K562 (cell line): ENCODE measurements around the gene TOMM6. TPM values are rescaled to one million over a fixed set of nuclear protein-coding genes. Genes with fewer than 3 reads are reported as not detected.

Source experiments
- ATAC-seq: fragments of 200-7000 bp; cut with Tn5 transposase; 3 replicates; pipeline ENCODE4 v1.9.1; 2020; ENCODE audit warnings: moderate library complexity
- BruUV-seq: library from RNA; stranded (reverse); fragments of 400-500 nt; replicated peaks from 2 replicates; lab custom pipeline; 2021; lab: Mats Ljungman, UMichigan
- CTCF ChIA-PET: fragments of 300-600 bp; formaldehyde crosslinking; extraction: SDS; loops from one replicate; lab custom pipeline; 2021; ENCODE audit warnings: low intra/inter-chr PET ratio; lab: Yijun Ruan, JAX
- POLR2A ChIA-PET: fragments of 300-600, 350-650 bp; sonication (Branson Sonifier 250); formaldehyde crosslinking; extraction: SDS; loops from one replicate; lab custom pipeline; 2021; ENCODE audit warnings: antibody characterized with exemption, inconsistent platforms; lab: Yijun Ruan, JAX
- DNase-seq, 4 experiments: peaks; one replicate each; pipeline versions ENCODE4 v3.0.0 to v3.0.0-alpha.2; 2011 to 2018; ENCODE audit warnings: low spot score in 3 of 4, mixed read lengths in 3 of 4; ENCODE audit errors: extremely low read depth in 1 of 4
- FAIRE-seq: peaks from 2 replicates; lab custom pipeline; 2011; peaks lifted over from hg19 to GRCh38; lab: Jason Lieb, UNC
- H2AFZ ChIP-seq: 2 replicates; pipeline ENCODE4 v1.6.0; 2011; ENCODE audit warnings: low read depth, low read length, control low read depth, inconsistent platforms
- H3K27ac ChIP-seq: fragments of 200-600 bp; 3 replicates; pipeline ENCODE4 v1.8.0; 2011; ENCODE audit warnings: low read depth, mild to moderate bottlenecking, control low read depth, inconsistent platforms, low read length, moderate library complexity, mixed read lengths; ENCODE audit errors: extremely low read depth
- H3K27me3 ChIP-seq, 2 experiments: fragments of 300-600 bp in 1 of 2; 2 replicates in 1 of 2; 3 replicates in 1 of 2; pipeline versions ENCODE4 v1.6.0 to v1.8.0; 2011; ENCODE audit warnings: inconsistent platforms in 2 of 2, low read length in 2 of 2, mild to moderate bottlenecking in 1 of 2, mixed read lengths in 1 of 2, moderate library complexity in 1 of 2; ENCODE audit not compliant: control insufficient read depth in 2 of 2, insufficient read depth in 2 of 2
- H3K36me3 ChIP-seq: fragments of 300-600 bp; 3 replicates; pipeline ENCODE4 v1.8.0; 2011; ENCODE audit warnings: mild to moderate bottlenecking, low read length, inconsistent platforms; ENCODE audit not compliant: control insufficient read depth, insufficient read depth
- H3K4me1 ChIP-seq, 2 experiments: fragments of 200-600 bp in 1 of 2; replicated peaks in 1 of 2; 2 replicates in 1 of 2; 3 replicates in 1 of 2; pipeline versions ENCODE4 v1.5.1 to v1.8.0; 2011; ENCODE audit warnings: inconsistent platforms in 2 of 2, low read length in 2 of 2, mild to moderate bottlenecking in 1 of 2, mixed read lengths in 1 of 2, moderate library complexity in 1 of 2; ENCODE audit not compliant: control insufficient read depth in 2 of 2, insufficient read depth in 2 of 2
- H3K4me2 ChIP-seq: 2 replicates; pipeline ENCODE4 v1.6.1; 2011; ENCODE audit warnings: low read length, control low read depth, inconsistent platforms, mixed read lengths; ENCODE audit not compliant: insufficient read depth
- H3K4me3 ChIP-seq: fragments of 200-600 bp; sonication (generic), shearing (Covaris generic); 2 replicates; pipeline ENCODE4 v1.5.1; 2016; ENCODE audit warnings: control low read depth, inconsistent platforms
- H3K79me2 ChIP-seq: fragments of 200-600 bp; 3 replicates; pipeline ENCODE4 v1.8.0; 2011; ENCODE audit warnings: low read length, inconsistent platforms; ENCODE audit not compliant: control insufficient read depth, insufficient read depth
- H3K9ac ChIP-seq, 2 experiments: 2 replicates each; pipeline versions ENCODE4 v1.6.0 to v1.6.1; 2011; ENCODE audit warnings: low read depth in 2 of 2, low read length in 2 of 2, control low read depth in 1 of 2, inconsistent platforms in 1 of 2, mild to moderate bottlenecking in 1 of 2, mixed read lengths in 1 of 2; ENCODE audit not compliant: insufficient read depth in 1 of 2
- H3K9me1 ChIP-seq: one replicate; pipeline ENCODE4 v1.6.0; 2011; ENCODE audit warnings: inconsistent platforms, mild to moderate bottlenecking, low read length, moderate library complexity; ENCODE audit not compliant: control insufficient read depth, insufficient read depth
- H3K9me3 ChIP-seq: replicated peaks from 2 replicates; pipeline ENCODE4 v1.5.1; 2011; ENCODE audit warnings: low read depth, low read length, inconsistent platforms; ENCODE audit not compliant: control insufficient read depth, insufficient read depth
- H4K20me1 ChIP-seq: replicated peaks from 2 replicates; pipeline ENCODE4 v1.6.1; 2011; ENCODE audit warnings: low read length, inconsistent platforms, mixed read lengths; ENCODE audit not compliant: control insufficient read depth, insufficient read depth
- KLF13 ChIP-seq: fragments of 450-650 bp; IDR thresholded peaks from 2 replicates; pipeline ENCODE4 v1.6.1; 2016; ENCODE audit warnings: missing genetic modification characterization, low read depth, mild to moderate bottlenecking, missing compliant biosample characterization, moderate library complexity, borderline replicate concordance
- NCOA1 ChIP-seq: fragments of 450-650 bp; IDR thresholded peaks from 2 replicates; pipeline ENCODE4 v1.6.1; 2016; ENCODE audit warnings: low read depth
- NFIX ChIP-seq: fragments of 250-450 bp; sonication (Bioruptor Pico); IDR thresholded peaks from 2 replicates; pipeline ENCODE4 v1.4.0; 2020; ENCODE audit warnings: low read depth, mild to moderate bottlenecking, moderate library complexity
- RB1 ChIP-seq: fragments of 450-650 bp; IDR thresholded peaks from 2 replicates; pipeline ENCODE4 v1.6.1; 2017; ENCODE audit warnings: low read depth, mild to moderate bottlenecking
- RBM25 ChIP-seq: fragments of 200-400 bp; formaldehyde crosslinking; IDR thresholded peaks from 2 replicates; pipeline ENCODE4 v1.6.1; 2018; ENCODE audit warnings: low read length, low read depth, moderate library complexity; ENCODE audit not compliant: severe bottlenecking
- STAT5A ChIP-seq: IDR thresholded peaks from 2 replicates; pipeline ENCODE4 v1.6.1; 2012; ENCODE audit warnings: low read length, inconsistent platforms, borderline replicate concordance
- TEAD4 ChIP-seq, 2 experiments: sonication (generic) in 1 of 2; formaldehyde crosslinking in 1 of 2; IDR thresholded peaks; 2 replicates each; pipeline versions ENCODE4 v1.6.1 to v1.8.0; 2012 to 2022; ENCODE audit warnings: borderline replicate concordance in 1 of 2, inconsistent platforms in 1 of 2, low read length in 1 of 2, mild to moderate bottlenecking in 1 of 2, missing genetic modification reagents in 1 of 2
- ZC3H11A ChIP-seq: IDR thresholded peaks from 2 replicates; pipeline ENCODE4 v1.6.1; 2012; ENCODE audit warnings: low read depth, low read length, improper control_type of control experiment
- WGBS: fragments of 100-300 bp; shearing (Covaris generic); methylation state at CpG from one replicate; pipeline ENCODE4 v1.1.6; 2016; ENCODE audit warnings: low coverage, mixed read lengths; ENCODE audit not compliant: insufficient coverage; ENCODE audit errors: missing lambda C conversion rate; 5-methylcytosine and 5-hydroxymethylcytosine counted together
- in situ Hi-C: fragments of 300-500 bp; cut with MboI; formaldehyde crosslinking; loops from 4 replicates; pipeline ENCODE4 v1.15.0; 2018; ENCODE audit warnings: inconsistent platforms, mixed read lengths
- intact Hi-C: fragments of 100-400 bp; cut with micrococcal nuclease; formaldehyde crosslinking; loops from 2 replicates; pipeline ENCODE4 v1.14.2; 2022
- polyA plus RNA-seq, 8 experiments: library from polyadenylated mRNA; depleted of rRNA in 4 of 8; stranded (reverse) in 5 of 8; unstranded in 3 of 8; fragments of >200 nt; fragmentation: Nextera tagmentation in 2 of 8; fragmentation: Illumina TruSeq in 1 of 8; extraction: Ambion mirVana in 2 of 8; extraction: Trizol in 1 of 8; gene quantifications; 2 replicates each; pipeline versions ENCODE4 v1.2.1 to v1.2.3, GENCODE V29; 2011 to 2014; ENCODE audit warnings: inconsistent platforms in 1 of 8, missing spikeins in 1 of 8
- total RNA-seq, 7 experiments: library from RNA; depleted of rRNA in 6 of 7; stranded (reverse); fragments of >200 nt in 6 of 7; fragmentation: Illumina TruSeq in 2 of 7; extraction: Trizol in 2 of 7; gene quantifications; 2 replicates each; pipeline versions ENCODE4 v1.2.1 to v1.2.3, GENCODE V29; 2011 to 2021; ENCODE audit warnings: low replicate concordance in 1 of 7
- TF ChIP-seq, protein P1 (sequence below): sonication (generic); formaldehyde crosslinking; IDR thresholded peaks from 2 replicates; pipeline ENCODE4 v1.9.0; 2022; ENCODE audit warnings: mild to moderate bottlenecking, missing genetic modification reagents

TOMM6 gene
- total and polyA plus RNA-seq, 9 of the 15 experiments (the other 6 are each of a cell fraction or from before 2014, with no cell fraction given) = 380 to 2,097 (median 1,065) TPM

DNA sequence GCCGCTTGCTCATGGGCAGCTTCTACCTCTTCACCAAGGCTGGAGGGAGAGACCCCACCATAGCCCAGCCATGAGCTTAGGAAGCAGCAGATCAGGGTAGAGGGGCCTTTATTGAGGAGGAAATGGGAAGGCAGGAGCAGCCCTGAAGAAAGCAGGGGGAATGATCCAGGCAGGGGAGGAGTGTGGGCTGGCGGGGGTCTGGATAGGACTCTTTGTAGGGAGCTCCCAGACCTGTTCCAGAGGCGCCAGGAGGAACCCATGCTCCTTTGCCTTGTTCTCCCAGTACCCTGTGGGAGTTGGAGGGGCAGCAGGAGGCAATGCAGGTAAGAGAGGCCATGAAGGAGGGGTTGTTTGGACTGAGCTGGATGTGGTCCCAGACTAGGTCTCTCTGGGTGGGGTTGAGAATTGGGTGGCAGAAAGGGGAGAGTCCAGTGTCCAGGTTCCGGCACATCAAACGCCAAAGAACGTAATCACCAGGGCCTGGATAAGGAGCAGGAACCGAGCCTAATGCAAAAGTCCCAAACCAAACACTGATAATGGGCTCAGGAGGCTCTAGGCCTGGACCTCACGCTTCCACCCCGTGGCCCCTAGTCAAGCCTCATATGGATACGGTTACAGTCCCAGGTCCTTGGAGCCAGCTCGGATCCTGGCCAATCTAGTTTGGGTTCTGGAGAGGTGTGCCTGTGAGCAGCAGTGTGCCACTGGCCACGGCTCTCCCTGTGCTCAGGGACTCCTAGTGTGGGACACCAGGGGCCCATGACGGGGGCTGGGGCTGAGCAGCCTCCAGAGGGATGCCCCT, 28.2 kb upstream of the TOMM6 start (continued):
- no peak for TF ChIP-seq NFIX (CRISPR knock-in tag)
- no peak for TF ChIP-seq STAT5A
- TF ChIP-seq NCOA1 = no peak
- no peak for TF ChIP-seq TEAD4 (IDR thresholded peaks at IDR 0.05; ENCODE audit: low read length)
- TF ChIP-seq TEAD4 (CRISPR knock-in tag; IDR thresholded peaks at IDR 0.05; ENCODE audit: borderline replicate concordance) = no peak
- no peak for TF ChIP-seq RB1
- TF ChIP-seq, all 486 proteins: peak for 0

DNA sequence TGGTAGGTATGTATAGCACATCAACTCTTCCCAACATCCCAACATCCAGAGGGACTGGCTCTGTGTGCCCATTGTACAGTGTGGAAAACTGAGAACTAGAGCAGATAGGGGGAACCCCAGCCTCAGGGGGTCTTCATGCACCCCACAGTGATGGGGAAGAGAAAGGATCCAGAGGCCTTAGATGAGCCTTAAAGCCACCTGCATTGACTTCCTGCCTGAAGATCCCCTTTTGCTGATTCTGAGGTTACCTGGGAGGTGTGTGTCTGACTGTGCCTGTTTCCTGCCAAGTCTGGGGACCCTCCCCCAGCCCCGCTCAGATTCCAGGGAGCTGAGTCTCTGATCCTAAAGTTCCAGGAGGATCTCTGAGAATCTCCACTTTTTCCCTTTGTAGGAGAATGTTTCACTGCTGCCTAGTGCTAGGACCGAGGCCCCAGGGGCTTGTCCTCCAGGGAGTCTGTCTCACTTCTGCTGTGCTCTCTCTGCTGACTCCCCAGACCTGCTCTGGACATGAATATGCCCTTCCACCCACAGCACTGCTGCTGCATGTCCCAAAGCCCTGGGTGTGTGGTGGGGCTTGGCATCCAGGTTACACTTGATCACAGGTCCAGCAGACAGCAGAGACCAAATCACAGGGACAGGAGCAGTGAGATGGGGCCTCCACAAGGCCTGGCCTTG, 27.5 kb upstream of the TOMM6 start:
- in situ Hi-C loops = no loop called here
- no peak overlapping the region for H3K27ac ChIP-seq
- DNase-seq = no peak
- ChIA-PET POLR2A (interaction anchor here (1.7 kb wide), 1 partner anchor 11 kb away, joined by 3 read pairs; no protein-coding TSS in a partner anchor), CTCF (no interaction called here)
- H3K79me2 ChIP-seq = no peaks in the 10 kb centered on the region
- no peaks in the 10 kb centered on the region for H3K9me1 ChIP-seq
- ATAC-seq = peak; percentile 31
- no peak for FAIRE-seq
- H2AFZ ChIP-seq = no peak overlapping the region
- H3K4me2 ChIP-seq = no peak overlapping the region
- peak; percentile 17 for TF ChIP-seq RBM25
- TF ChIP-seq KLF13 (tag) = no peak
- no peak for TF ChIP-seq ZC3H11A
- TF ChIP-seq, protein P1, sequence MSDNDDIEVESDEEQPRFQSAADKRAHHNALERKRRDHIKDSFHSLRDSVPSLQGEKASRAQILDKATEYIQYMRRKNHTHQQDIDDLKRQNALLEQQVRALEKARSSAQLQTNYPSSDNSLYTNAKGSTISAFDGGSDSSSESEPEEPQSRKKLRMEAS (CRISPR knock-in tag) = no peak
- TF ChIP-seq, all 486 proteins: peak for 1
- no peaks in the 10 kb centered on the region for H4K20me1 ChIP-seq
- peaks cover 26 to 66% of the 10 kb centered on the region in 2 experiments for H3K27me3 ChIP-seq
- peak overlapping the region in 1 of 2 experiments; percentile 42; a peak in 1 of 4 replicates for H3K9ac ChIP-seq
- H3K9me3 ChIP-seq = no peaks in the 10 kb centered on the region
- 4% methylated on average over 2 of the region's 2 CpGs for WGBS
- no TSS peak for BruUV-seq
- peaks cover 0 to 7% of the 10 kb centered on the region in 2 experiments; a peak in 1 of 5 replicates for H3K4me1 ChIP-seq
- H3K36me3 ChIP-seq = no peaks in the 10 kb centered on the region
- intact Hi-C loops = no loop called here
- H3K4me3 ChIP-seq = no peak overlapping the region
